ENCODE results near the gene OTUD5.

The OTUD5 gene

DNA sequence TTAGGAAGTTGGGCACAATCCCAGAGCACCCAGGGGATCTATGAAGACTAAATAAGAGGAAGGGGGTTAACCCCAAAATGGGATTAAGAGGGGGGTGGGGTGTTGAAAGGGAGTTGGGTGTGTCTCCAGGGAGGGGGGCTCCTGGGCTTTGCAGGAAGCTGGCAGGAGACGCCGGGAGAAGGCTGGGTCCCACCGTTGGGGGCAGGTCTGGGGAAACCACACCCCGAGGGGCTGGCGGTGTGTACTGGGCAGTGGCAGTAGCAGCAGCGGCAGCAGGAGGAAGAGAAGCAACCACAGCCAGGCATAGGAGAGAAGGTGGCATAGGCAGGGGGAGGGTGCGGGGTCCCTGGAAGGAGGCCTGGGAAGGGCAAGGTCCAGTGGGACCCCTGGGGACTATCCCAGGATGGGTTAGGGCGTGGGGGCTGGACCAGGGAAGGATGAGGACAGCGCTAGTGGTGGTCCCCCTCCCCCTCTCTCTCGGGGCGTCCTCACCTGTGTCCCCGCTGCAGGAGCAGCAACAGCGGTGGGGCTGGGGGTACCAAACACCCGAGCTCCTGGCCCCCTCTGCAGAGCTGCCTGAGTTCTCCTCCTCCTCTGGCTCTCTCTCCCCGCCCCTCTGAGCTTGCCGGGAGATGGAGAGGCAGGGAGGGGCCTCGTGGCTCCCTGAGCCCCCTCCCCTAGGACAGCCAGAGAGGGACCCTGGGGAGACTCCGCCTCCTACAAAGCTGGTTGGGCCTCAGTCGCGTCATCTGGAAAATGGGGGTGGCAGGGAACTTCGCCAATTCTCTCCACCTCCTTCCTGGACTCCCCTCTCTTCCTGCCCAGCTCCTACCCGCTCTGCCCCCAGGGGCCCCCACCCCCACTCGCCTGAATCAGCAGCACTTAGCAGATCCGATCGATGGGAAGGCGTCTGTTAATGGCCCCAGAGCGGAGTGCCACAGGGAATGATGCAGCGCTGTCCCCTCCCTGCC is 14.1 kb upstream of the OTUD5 start, which contains the start of gene KCND1:
TSS of gene KCND1 (minus strand) at position 596 of the 971 bp plus-strand sequence. CDS start 1,573 bp downstream, outside the sequence.
- DNase-seq = no peak

DNA sequence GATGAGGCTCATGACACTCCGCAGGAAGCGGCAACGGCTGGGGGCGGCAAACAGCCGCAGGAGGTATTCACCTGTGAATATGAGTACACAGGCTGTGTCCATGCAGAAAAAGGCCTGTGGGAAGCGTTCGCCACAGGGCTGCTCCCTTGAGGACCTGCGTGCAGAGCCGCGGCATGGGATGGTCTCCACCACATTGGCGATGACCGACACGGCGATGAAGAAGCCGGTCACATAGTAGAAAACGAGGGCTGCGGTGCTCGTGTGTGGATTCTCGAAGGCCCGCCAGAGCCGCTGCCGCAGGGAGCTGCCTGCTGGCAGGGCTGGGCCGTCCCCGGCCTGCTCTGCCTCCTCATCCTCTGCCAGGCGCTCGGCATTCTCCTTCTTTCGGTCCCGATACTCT is 12.1 kb upstream of the OTUD5 start:
- no peak for DNase-seq

DNA sequence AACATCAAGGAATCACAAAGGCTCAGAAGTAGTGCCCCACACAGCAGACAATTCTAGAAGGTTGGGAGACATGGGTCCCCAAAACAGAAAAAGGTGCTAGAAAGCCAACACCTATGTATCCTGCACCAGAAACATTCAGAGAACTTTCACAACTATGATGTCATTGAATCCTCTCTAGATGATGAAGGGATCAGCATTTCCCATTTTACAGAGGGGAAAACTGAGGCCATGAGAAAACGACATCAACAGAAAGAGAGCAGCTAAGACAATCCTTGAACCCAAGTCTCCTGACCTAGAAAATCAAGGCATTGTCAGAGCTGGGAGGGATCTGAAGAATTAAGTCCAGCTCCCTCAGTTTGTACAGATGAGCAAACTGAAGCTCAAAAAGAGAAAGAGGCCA is 11.0 kb upstream of the OTUD5 start:
- DNase-seq = no peak

DNA sequence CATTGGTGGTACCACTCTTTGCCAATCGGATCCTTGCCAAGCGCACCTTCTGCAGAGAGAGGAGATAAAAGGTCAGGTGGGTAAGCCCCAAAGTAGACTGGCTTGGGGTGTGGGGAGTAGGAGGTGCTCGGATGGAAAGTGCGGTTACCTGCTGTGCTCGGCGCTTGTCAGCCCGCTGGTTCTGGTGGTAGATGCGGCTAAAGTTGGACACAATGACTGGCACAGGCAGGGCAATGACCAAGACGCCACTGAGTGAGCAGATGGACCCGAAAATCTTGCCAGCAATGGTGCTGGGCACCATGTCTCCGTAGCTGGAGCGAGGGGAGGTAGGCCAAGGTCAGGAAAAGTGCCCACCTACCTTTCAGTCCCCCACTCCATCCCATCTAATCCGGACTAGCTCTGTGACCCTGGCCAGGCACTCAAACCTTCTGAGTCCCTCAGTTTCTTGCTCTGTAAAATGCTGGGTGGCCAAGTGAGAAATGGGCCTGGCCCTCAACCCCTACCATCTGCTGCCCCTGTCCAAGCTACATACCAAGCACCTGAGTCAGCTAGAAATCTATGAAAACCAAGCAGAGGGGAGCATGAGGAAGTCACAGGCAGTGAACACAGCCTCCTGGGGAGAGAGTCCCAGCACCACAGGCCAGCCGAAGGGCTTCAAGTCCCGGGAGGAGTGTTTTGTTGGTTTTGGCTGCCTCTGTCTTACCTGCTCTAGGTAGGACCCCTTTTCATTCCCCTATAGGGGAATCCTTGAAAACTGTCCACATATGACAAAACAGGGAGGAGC is 9.6 kb upstream of the OTUD5 start:
- DNase-seq = no peak

DNA sequence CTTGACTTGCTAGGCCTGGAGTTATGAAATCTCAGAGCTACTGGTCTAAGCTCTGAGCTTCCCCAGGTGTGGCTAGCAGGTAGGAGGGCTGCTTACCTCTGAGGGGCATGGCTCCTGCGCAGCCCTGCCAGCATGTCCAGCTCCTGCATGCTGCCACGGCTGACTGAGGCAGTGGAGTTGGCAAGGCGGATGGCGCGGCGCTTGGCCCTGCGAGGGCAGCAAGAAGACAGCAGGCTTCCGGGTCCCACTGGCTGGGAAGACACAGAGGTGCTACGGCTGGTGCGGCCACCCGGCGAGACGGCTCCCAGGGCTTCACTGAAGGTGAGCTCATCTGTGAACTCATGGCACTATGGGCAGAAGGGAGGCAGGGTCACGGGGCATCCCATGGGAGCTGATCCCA is 8.6 kb upstream of the OTUD5 start:
- no peak for DNase-seq

DNA sequence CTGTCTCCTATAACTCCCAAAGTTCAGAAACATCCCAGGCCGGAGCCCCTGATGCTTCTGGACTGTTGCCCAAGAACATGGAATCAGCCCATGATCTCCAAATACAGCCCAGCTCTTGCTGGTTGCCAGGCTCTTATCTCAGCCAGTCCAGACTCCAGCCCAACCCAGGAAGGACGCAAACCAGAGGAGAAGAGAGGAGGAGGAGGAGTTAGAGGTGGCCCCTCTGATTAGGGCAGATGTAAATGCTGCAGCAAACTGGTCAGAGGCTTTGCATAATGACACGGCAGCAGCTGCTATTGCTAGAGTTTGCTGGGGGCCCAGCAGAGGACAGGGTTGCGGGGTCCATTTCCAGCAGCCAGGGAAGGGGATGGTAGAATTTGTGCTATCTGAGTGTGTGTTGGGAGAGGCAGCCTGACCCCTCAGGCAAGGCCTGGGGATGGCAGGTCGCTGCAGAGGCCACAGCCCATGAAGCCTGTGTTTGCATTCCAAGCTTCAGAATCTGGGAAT is 4.2 kb upstream of the OTUD5 start:
- DNase-seq = no peak

DNA sequence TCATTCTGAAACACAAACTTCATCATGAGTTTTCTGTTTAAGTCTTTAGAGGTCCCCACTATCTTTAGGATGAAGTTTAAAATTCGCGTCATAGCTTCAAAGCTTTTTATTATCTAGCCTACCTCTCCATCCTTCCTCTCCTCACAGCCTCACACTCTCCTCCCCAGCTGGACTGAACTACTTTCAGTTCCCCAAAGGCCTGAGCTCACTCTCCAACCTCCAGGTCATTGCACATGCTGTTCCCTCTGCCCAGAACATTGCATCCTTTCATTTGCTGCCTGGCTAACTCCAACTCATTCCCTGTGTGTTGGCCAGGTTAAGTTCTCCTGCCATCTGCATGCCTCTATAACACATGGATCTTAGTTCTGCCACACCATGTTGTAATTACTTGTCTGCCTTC is 2.9 kb upstream of the OTUD5 start:
- peak; percentile 36 to 42 for DNase-seq

DNA sequence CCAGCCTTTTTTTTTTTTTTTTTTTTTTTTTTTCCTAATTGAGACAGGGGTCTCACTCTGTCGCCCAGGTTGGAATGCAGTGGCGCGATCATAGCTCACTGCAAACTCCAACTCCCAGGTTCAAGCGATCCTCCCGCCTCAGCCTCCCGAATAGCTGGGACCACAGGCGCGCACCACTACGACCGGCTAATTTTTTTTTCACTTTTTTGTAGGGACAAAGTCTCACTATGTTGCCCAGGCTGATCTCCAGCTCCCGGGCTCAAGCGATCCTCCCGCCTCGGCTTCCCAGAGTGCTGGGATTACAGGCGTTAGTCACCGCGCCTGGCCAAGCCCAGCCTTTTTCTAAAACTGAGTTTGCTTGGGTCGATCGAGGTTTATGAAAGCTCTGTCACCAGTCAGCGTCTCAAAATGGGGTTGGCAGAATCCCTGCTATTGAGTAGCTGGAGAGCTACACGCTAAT is 1.3 kb upstream of the OTUD5 start:
- DNase-seq = peak in 1 of 2 donors; percentile 17

DNA sequence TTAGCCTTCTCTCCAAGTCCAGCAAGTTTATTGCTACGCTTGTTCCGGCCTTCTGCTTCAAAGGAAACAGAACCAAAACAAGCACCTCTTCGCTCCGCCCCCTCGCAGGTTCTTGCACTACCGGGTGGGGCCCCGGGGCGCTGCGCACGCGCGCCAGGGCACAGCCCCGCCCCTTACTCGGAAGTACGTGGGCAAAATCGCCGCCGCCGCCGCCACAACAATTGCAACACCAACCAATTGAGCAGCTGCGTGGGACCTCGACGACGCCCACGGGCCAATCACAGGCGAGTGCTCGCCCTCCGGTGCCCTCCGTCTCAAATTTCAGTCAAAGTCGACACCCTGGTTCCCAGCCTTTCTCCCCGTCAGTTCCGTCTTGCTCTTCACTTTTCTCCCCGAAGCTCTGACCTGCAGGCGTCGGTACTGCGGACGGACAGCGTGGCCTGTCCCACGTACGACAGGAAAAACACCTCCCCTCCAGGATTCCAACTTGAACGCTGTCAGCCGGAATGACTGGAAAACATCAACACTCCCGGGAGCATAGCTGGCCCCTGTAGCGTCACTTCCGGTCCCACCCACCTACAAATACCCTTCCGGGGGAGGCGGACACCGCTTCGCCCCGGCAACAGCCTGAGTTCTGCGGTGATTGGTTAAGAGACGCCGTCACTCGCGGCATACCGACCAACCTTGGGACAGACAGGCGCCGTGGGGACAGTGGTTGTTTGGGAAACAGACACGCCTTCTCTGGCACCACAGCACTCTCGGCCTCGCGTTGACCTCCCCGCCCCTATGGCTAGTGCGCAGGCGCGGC is 624 bp upstream of the OTUD5 start:
- peak; percentile 94 to 96 for DNase-seq

DNA sequence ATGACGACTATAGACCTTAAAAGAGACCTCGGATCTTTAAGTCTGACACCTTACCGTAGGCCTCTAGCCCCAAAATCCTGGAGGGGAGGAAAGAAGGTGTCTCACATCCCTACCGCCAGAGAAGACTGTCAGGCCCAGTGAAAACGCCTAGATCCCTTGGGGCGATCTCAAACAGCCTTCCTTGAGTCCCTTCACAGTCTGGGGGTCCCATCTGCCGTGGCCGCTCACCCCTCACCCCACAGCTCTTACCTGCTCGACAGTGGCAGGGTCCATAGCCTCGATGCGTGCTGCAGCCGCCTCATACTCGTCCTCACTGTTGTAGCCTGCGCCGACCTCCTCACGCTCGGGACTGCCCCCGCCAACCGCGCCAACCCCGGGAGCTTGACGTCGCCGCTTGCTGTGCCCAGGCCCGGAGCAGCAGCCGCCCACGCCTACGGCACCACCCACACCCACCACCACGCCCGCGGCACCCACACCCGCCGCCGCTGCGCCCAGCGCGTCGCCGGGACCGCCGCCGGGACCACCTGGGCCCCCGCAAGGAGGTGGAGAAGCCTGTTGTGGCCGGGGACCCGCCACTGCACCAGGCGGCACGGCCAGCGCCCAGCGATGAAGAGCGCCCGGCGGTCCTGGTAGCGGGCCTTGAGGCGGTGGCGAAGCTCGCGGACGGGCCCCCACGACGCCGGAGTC is 536 bp downstream of the OTUD5 start:
- DNase-seq = peak in 1 of 2 donors; percentile 19

DNA sequence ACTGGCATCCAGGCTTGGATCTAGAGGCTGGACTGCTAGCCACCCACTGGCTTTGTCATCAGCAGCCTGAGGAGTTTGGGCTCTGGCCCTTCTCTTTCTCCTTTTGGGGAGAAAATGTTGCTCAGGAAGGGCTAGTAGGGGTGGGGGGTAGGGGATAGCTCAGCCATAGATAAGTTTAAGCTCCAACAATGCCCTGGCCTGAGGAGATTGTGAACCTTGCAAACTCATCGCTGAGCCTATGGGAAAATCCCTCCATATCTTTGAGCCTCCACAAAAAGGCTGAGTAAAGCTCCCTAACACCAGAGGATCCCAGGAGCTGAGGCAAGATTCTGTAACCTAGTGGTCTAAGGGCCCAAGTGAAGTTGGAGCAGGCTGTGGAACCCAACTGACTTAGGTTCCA is 8.8 kb downstream of the OTUD5 start:
- DNase-seq = no peak

DNA sequence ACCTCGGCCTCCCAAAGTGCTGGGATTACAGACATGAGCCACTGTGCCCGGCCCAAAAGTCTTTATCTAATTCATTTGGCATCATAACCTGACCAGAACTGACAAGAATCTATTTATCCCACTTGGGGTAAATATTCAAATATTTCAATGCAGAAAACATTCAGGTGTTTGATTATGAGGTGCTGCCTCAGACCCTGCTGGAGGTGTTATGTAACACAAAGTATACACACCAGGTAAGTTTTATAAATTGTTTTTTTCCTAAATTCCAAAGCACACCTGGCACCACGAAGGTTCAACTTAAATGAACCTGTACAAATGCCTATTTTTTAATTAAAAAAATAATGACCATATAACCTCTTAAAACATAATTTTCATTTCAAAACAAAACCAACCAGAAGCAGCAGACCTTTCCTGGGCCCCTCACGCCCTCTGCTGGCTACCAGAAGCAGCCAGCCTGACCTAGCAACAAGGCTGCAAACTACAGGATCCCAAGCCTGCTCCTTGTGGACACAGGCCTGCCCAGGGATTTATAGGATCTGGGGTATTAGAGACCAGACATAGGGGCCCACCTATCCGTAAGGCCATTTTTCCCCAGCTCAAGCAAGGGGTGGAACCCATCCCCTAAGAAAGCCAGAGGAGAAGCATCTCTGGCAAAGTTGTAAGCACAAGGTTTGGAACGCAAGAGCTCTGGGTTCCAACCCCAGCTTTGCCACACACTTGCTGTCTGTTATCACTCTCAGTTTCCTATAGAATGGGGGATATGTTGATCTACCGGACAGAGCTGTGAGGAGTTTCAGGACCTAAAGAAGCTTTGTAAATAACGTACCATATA is 11.7 kb downstream of the OTUD5 start:
- DNase-seq = peak; percentile 35 to 56

DNA sequence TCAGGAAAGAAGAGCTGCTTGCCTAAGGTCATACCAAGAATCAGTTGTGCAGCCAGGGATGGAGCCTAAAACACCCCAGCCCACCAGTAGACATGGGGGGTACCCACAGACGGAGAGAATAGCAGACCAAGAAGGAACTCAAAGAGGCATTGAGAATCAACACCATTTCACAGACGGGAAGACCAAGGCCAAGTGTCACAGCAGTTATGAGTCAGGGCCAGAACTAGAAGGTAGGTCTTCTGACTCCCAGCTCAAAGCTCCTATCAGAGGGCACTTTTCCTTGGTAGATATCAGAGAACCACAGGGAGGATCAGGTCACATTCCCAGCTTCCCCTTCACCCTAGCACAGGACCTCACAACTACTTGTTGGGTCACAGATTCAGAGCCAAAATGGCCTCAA is 14.5 kb downstream of the OTUD5 start:
- peak in 1 of 2 donors; percentile 1 for DNase-seq

DNA sequence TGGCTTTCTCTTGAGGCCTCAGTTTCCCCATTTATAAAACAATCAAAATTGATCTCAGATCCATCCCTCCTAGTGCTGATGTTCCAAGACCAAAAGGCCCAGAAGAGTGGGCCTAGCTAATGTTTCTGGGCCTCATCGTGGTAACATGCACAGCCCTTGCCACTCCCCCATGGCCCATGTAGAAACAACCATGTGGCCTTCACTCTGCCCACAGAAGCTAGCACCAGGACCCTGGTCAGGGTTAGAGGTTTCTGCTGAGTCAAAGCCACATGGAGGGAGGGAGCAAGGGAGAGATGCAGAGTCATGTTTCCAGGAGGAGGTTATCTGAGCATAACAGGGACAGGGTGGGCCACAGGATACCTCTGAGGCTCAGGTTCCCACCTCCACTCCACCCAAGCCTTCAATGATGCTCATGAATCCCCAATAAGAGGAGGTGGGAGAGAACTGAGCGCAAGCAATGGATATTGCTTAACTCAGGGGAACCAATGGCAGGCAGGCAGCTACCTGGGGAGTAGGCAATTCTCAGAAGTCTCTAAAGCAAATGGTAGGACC is 16.9 kb downstream of the OTUD5 start:
- DNase-seq = no peak

DNA sequence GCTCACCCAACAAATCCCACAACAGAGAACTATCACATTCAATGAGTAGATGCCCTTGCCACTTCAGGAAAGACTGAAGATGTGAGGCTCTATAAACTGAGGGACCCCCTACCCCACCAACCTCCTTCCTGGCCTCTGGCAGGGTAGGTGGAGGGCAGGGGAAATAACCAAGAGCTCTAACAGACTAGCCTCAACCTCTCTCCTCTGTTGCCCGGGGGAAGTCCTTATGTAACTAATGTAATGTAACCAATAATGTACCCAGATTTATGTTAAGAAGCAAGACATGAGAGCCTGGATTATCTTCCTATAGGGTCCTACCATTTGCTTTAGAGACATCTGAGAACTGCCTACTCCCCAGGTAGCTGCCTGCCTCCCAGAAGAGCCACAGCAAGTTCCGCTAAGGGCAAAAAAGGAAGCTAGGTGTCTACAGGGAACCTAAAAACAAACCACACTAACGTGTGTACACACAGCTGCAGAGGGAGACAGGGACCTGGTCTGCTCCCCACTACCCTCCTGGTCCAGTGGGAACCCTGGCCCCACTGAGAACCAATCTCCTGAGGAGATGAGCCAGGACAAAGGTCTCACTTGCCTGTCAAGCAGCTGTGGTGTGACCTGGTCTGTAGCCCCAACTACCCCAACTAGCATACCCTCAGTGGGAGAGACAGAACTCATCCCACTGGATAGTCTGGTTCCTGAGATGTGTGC is 17.7 kb downstream of the OTUD5 start:
- no peak for DNase-seq

DNA sequence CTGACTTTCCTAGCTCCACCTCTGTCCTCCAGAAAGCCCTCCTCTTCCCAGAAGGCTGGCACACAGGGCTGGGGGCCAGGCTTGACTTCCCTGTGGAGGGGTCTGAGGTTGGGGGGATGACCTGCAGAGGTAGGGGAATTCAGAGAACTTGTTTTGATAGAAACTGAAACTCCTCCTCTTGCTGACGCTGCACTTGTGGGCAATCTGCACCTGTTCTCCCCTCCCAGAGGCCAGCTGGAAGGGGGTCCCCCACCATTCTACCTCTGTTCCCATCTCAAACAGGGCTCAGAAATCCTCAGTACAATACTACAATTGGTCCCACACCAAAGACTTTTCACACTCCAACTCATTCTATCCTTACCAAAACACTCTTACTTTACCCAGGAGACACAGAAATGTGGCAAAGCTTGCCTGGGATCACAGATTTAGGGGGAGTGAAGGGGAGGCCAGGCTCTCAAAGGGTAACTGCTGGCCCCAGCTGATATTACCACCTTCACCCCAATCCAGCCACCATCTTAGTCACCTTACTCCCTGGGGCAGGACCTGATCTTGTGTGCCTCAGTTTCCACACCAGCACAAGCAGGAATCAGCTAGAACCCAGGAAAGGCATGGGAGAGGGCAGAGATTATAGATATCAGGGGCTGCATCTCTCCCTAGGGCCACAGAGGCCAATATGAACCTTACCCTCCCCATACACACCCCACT is 18.5 kb downstream of the OTUD5 start:
- no peak for DNase-seq

DNA sequence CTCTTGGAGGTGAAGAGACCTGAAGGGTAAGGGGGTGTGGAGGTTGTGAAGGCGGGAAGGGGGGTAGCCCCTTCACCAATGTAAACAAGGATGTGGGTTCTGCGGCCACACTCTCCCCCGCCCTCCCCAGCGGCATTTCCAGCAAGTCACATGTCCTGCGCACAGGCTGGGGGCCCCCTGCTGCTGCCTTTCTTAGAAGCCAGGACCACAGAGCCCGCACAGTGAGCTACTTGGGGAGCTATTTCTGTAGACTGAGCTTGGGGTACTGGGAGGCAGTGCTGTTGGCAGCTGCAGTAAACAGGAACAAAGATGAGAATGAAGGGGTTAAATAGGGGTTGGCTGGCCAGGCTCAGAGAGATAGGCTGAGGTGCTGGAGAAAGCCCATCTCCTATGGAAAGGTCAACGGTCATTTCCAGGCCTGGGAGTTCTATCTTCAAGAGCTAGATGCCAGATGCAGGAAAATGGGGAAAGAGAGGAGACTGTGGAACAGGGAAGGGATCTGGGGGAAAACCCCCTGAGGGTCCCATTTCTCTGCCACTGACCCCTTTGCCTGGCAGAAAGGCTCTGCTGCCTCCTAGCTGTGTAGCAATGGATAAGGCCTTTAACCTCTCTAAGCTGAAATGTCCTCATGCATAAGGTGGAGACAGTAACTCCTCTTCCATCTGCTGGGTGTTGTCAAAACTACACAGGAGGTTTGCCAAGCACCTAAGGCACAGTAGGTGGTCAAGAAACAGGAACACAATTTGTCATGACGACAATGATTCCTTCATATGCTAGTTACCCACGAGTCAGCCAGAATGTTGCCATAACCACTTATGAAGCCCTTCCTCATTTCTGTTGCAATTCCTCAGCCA is 20.1 kb downstream of the OTUD5 start:
- peak; percentile 78 to 79 for DNase-seq

DNA sequence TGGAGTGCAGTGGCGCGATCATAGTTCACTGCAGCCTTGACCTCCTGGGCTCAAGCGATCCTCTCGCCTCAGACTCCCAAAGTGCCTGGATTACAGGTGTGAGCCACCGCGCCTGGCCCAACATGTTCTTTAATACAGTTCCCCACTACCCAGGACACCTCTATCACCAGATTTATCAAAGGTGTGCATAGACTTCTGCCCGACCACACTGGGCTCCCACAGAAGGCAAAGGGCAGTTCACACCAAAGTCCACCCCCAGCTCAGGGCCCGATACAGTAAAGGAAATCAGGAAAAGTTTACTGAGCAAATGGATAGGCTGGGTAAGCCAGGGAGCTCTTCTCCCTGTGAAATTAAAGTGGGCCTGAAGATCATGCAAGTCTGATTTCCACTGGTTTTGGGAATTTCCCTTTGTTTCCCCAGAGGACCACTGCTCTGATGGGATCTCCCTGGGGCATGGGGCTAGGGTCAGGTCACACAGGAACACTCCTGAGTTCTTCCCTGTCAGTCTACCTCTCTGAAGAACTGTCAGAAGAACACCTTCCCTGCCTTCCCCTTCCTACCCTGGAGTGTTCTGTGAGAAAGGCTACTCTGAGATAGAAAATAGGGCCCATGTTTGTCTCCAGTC is 20.9 kb downstream of the OTUD5 start:
- no peak for DNase-seq

Data from inflammatory macrophage (primary cell).